Neural cell (in vitro differentiated cells): ENCODE data around the gene OPRM1. TPM values are rescaled to one million over a fixed set of nuclear protein-coding genes. Genes with fewer than 3 reads are reported as not detected.

Source experiments
- H2AFZ ChIP-seq: fragments of 200-600, 300-800 bp; sonication (generic), shearing (Covaris generic); 2 replicates; pipeline ENCODE4 v1.6.0; 2014; ENCODE audit warnings: low read depth, mild to moderate bottlenecking, antibody characterized with exemption, low read length, moderate library complexity
- H3F3A ChIP-seq: fragments of 200-600 bp; shearing (Covaris generic); 2 replicates; pipeline ENCODE4 v1.6.1; 2016; ENCODE audit warnings: mild to moderate bottlenecking, moderate library complexity, mixed read lengths, antibody characterized with exemption, low read length; ENCODE audit not compliant: insufficient read depth, poor library complexity, severe bottlenecking
- H3K27ac ChIP-seq: fragments of 200-600, 300-800 bp; sonication (generic), shearing (Covaris generic); 2 replicates; pipeline ENCODE4 v1.5.1; 2014; ENCODE audit warnings: mild to moderate bottlenecking, low read length, moderate library complexity
- H3K27me3 ChIP-seq: fragments of 300-800, 200-600 bp; sonication (generic), shearing (Covaris generic); 2 replicates; pipeline ENCODE4 v1.6.0; 2014; ENCODE audit warnings: mild to moderate bottlenecking, low read depth, low read length, moderate library complexity; ENCODE audit not compliant: insufficient read depth
- H3K36me3 ChIP-seq: fragments of 300-800, 200-600 bp; sonication (generic), shearing (Covaris generic); 2 replicates; pipeline ENCODE4 v1.5.1; 2014; ENCODE audit warnings: mild to moderate bottlenecking, antibody characterized with exemption, low read length, moderate library complexity; ENCODE audit not compliant: insufficient read depth
- H3K4me2 ChIP-seq: fragments of 300-800, 200-600 bp; sonication (generic), shearing (Covaris generic); 2 replicates; pipeline ENCODE4 v1.6.0; 2014; ENCODE audit warnings: mild to moderate bottlenecking, low read length
- H3K4me3 ChIP-seq: fragments of 300-800, 200-600 bp; sonication (generic), shearing (Covaris generic); 2 replicates; pipeline ENCODE4 v1.5.1; 2014; ENCODE audit warnings: mild to moderate bottlenecking, low read length, moderate library complexity
- H3K79me2 ChIP-seq: fragments of 200-600 bp; shearing (Covaris generic); replicated peaks from 2 replicates; pipeline ENCODE4 v1.6.0; 2014; ENCODE audit warnings: mild to moderate bottlenecking, low read length, moderate library complexity; ENCODE audit not compliant: insufficient read depth
- H3K9ac ChIP-seq: fragments of 300-800, 200-600 bp; sonication (generic), shearing (Covaris generic); 2 replicates; pipeline ENCODE4 v1.6.1; 2016; ENCODE audit warnings: mild to moderate bottlenecking, low read length, mixed read lengths
- H3K9me2 ChIP-seq: fragments of 200-600 bp; shearing (Covaris generic); 2 replicates; pipeline ENCODE4 v1.6.1; 2016; ENCODE audit warnings: mild to moderate bottlenecking, low read length, mixed read lengths; ENCODE audit not compliant: insufficient read depth
- H3K9me3 ChIP-seq: fragments of 200-600, 300-800 bp; sonication (generic), shearing (Covaris generic); 2 replicates; pipeline ENCODE4 v1.6.1; 2016; ENCODE audit warnings: mild to moderate bottlenecking, mixed run types, low read length, moderate library complexity, mixed read lengths
- H4K20me1 ChIP-seq: fragments of 200-600 bp; shearing (Covaris generic); 2 replicates; pipeline ENCODE4 v1.6.1; 2016; ENCODE audit warnings: mild to moderate bottlenecking, mixed run types; ENCODE audit not compliant: insufficient read depth
- CTCF ChIP-seq: fragments of 450-650 bp; IDR thresholded peaks from 2 replicates; pipeline ENCODE4 v1.5.1; 2014; ENCODE audit warnings: antibody characterized with exemption, mild to moderate bottlenecking, moderate library complexity; ENCODE audit not compliant: poor library complexity, severe bottlenecking
- EP300 ChIP-seq: fragments of 450-650 bp; conservative IDR thresholded peaks from 2 replicates; pipeline ENCODE4 v1.6.1; 2014; ENCODE audit warnings: antibody characterized with exemption, mild to moderate bottlenecking, moderate library complexity; ENCODE audit not compliant: poor library complexity, severe bottlenecking
- EZH2 ChIP-seq: fragments of 200-600, 300-800 bp; shearing (Covaris generic), sonication (generic); IDR thresholded peaks from 2 replicates; pipeline ENCODE4 v1.6.1; 2014; ENCODE audit warnings: antibody characterized with exemption, low read length, borderline replicate concordance, mild to moderate bottlenecking; ENCODE audit not compliant: insufficient read depth, poor library complexity, severe bottlenecking
- MXI1 ChIP-seq: fragments of 450-650 bp; conservative IDR thresholded peaks from 2 replicates; pipeline ENCODE4 v1.6.1; 2014; ENCODE audit warnings: antibody characterized with exemption, mild to moderate bottlenecking; ENCODE audit not compliant: poor library complexity, severe bottlenecking
- POLR2AphosphoS5 ChIP-seq: IDR thresholded peaks from 2 replicates; pipeline ENCODE4 v1.6.1; 2012
- RAD21 ChIP-seq: fragments of 450-650 bp; conservative IDR thresholded peaks from 2 replicates; pipeline ENCODE4 v1.6.1; 2014; ENCODE audit warnings: antibody characterized with exemption, mild to moderate bottlenecking, moderate library complexity
- REST ChIP-seq: IDR thresholded peaks from 2 replicates; pipeline ENCODE4 v1.6.1; 2012; ENCODE audit warnings: borderline replicate concordance
- SMC3 ChIP-seq: fragments of 450-650 bp; conservative IDR thresholded peaks from 2 replicates; pipeline ENCODE4 v1.6.1; 2014; ENCODE audit warnings: antibody characterized with exemption, mild to moderate bottlenecking, moderate library complexity; ENCODE audit not compliant: poor library complexity
- TAF1 ChIP-seq: IDR thresholded peaks from 2 replicates; pipeline ENCODE4 v1.6.1; 2012; ENCODE audit warnings: low read depth
- polyA plus RNA-seq: library from polyadenylated mRNA; depleted of rRNA; stranded (reverse); fragments of >200 nt; gene quantifications from 2 replicates; pipeline ENCODE4 v1.2.3, GENCODE V29; 2014

OPRM1 gene
- polyA plus RNA-seq, 1 donor from 2014 or later, result 1.5 TPM

- Histone ChIP-seq H3K27ac (no peak overlapping the region), H3K36me3 (no peaks in the 10 kb centered on the region), H3K9ac (no peak overlapping the region), H4K20me1 (no peaks in the 10 kb centered on the region), H3K4me2 (no peak overlapping the region), H3K9me3 (no peaks in the 10 kb centered on the region), H3K79me2 (no peaks in the 10 kb centered on the region), H3K4me3 (no peak overlapping the region), H3F3A (no peaks in the 10 kb centered on the region), H2AFZ (no peak overlapping the region), H3K9me2 (no peaks in the 10 kb centered on the region), H3K27me3 (no peaks in the 10 kb centered on the region)
- no peak for TF ChIP-seq EZH2
- no peak for TF ChIP-seq REST
- no peak for TF ChIP-seq TAF1
These were observed 31.6 kb downstream of the OPRM1 start for GRCh38 chr6:154070657-154071056.

DNA sequence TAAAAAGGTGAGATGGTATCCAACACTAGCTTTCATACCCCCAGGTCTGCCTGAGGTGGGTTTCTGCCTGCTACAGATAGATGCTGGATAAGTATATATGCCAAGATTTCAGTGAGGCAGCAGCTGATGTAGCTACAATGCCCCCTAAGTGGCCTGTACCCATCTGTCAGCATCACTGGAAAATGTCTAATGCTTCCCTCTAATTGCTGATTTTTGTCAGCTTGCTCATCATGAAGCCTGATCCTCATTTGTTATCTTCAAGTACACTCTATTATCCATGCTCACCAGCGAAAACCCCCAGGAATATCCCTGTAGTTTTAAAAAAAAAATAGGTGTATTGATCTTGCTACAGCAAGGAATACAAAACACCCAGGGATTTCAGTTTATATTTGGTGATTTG is 32.2 kb downstream of the OPRM1 start:
- Histone ChIP-seq H2AFZ (no peak overlapping the region), H3K4me3 (no peak overlapping the region), H3K9ac (no peak overlapping the region), H3K27me3 (no peaks in the 10 kb centered on the region), H3K4me2 (no peak overlapping the region), H3K27ac (no peak overlapping the region), H3K9me2 (no peaks in the 10 kb centered on the region), H3K36me3 (no peaks in the 10 kb centered on the region), H3F3A (no peaks in the 10 kb centered on the region), H4K20me1 (no peaks in the 10 kb centered on the region), H3K9me3 (no peaks in the 10 kb centered on the region), H3K79me2 (no peaks in the 10 kb centered on the region)
- TF ChIP-seq EP300 (no peak), CTCF (no peak), MXI1 (no peak), TAF1 (no peak), SMC3 (no peak), EZH2 (no peak), POLR2AphosphoS5 (no peak), RAD21 (no peak), REST (no peak)
